Progenitor cell of endocrine pancreas (in vitro differentiated cells): ENCODE measurements around the gene HOXD9. TPM values are rescaled to one million over a fixed set of nuclear protein-coding genes. Genes with fewer than 3 reads are reported as not detected.

Experiments
- DNase-seq: peaks from one replicate; pipeline ENCODE4 v3.0.0; 2021; ENCODE audit warnings: low spot score; ENCODE audit not compliant: unreplicated experiment
- H3K27ac Mint-ChIP-seq: 2 replicates; pipeline ENCODE4 v1.8.0; 2021; ENCODE audit warnings: mild to moderate bottlenecking, moderate library complexity, mixed read lengths
- H3K27me3 Mint-ChIP-seq: 2 replicates; pipeline ENCODE4 v1.8.0; 2021; ENCODE audit warnings: mixed read lengths
- H3K36me3 Mint-ChIP-seq: 2 replicates; pipeline ENCODE4 v1.8.0; 2022; ENCODE audit warnings: mixed read lengths; ENCODE audit not compliant: insufficient read depth
- H3K4me1 Mint-ChIP-seq: 2 replicates; pipeline ENCODE4 v1.8.0; 2021; ENCODE audit warnings: low read depth, mixed read lengths
- H3K4me3 Mint-ChIP-seq: 2 replicates; pipeline ENCODE4 v1.8.0; 2021; ENCODE audit warnings: low read depth, mild to moderate bottlenecking, moderate library complexity, mixed read lengths
- H3K9me3 Mint-ChIP-seq: 2 replicates; pipeline ENCODE4 v1.8.0; 2021; ENCODE audit warnings: low read depth, mixed read lengths
- CTCF ChIP-seq: fragments of 200-600 bp; sonication (generic); IDR thresholded peaks from one replicate; pipeline ENCODE4 v1.5.0; 2021; ENCODE audit warnings: antibody characterized with exemption, mild to moderate bottlenecking; ENCODE audit not compliant: unreplicated experiment
- total RNA-seq: library from RNA; stranded (reverse); gene quantifications from 2 replicates; pipeline ENCODE4 v1.2.1, GENCODE V29; 2021

Gene HOXD9
- total RNA-seq, 1 donor from 2014 or later: not detected

- Mint-ChIP-seq H3K27ac (no peak overlapping the region), H3K27me3 (peaks cover 92% of the 10 kb centered on the region), H3K4me1 (peaks cover 3% of the 10 kb centered on the region), H3K36me3 (no peaks in the 10 kb centered on the region), H3K4me3 (no peak overlapping the region), H3K9me3 (no peaks in the 10 kb centered on the region)
- no peak for TF ChIP-seq CTCF
- DNase-seq: no peak
These were observed 10.6 kb upstream of the HOXD9 start for GRCh38 chr2:176111846-176112374.

- Mint-ChIP-seq H3K27me3 (peaks cover 95% of the 10 kb centered on the region), H3K27ac (no peak overlapping the region), H3K36me3 (no peaks in the 10 kb centered on the region), H3K4me1 (no peaks in the 10 kb centered on the region), H3K9me3 (no peaks in the 10 kb centered on the region), H3K4me3 (no peak overlapping the region)
- DNase-seq: no peak
- TF ChIP-seq CTCF: no peak
These were observed 9.9 kb upstream of the HOXD9 start for GRCh38 chr2:176112375-176113302.

- TF ChIP-seq CTCF: no peak
- Mint-ChIP-seq H3K9me3 (no peaks in the 10 kb centered on the region), H3K4me3 (no peak overlapping the region), H3K4me1 (no peaks in the 10 kb centered on the region), H3K27me3 (peaks cover 99% of the 10 kb centered on the region), H3K27ac (no peak overlapping the region), H3K36me3 (no peaks in the 10 kb centered on the region)
- no peak for DNase-seq
These were observed 8.2 kb upstream of the HOXD9 start for GRCh38 chr2:176114120-176114929.

GRCh38 chr2:176114930-176115625 is 7.4 kb upstream of the HOXD9 start:
- H3K27ac Mint-ChIP-seq: no peak overlapping the region
- no peak for TF ChIP-seq CTCF
- no peaks in the 10 kb centered on the region for H3K4me1 Mint-ChIP-seq
- peaks cover 99% of the 10 kb centered on the region for H3K27me3 Mint-ChIP-seq
- H3K4me3 Mint-ChIP-seq: no peak overlapping the region
- DNase-seq: no peak
- no peaks in the 10 kb centered on the region for H3K36me3 Mint-ChIP-seq
- no peaks in the 10 kb centered on the region for H3K9me3 Mint-ChIP-seq
